GM21360 (cell line): ENCODE measurements around the gene ABI2.
"Not testable (repeated sequence)": the region's sequence is repeated elsewhere in the genome, so short reads cannot be mapped to it uniquely, and the experiment has no call there.

Experiments used
- ATAC-seq: cut with Tn5 transposase; IDR thresholded peaks from one replicate; pipeline ENCODE4 v1.9.1; 2021; ENCODE audit warnings: mild to moderate bottlenecking, moderate library complexity; ENCODE audit not compliant: unreplicated experiment

Gene ABI2

DNA sequence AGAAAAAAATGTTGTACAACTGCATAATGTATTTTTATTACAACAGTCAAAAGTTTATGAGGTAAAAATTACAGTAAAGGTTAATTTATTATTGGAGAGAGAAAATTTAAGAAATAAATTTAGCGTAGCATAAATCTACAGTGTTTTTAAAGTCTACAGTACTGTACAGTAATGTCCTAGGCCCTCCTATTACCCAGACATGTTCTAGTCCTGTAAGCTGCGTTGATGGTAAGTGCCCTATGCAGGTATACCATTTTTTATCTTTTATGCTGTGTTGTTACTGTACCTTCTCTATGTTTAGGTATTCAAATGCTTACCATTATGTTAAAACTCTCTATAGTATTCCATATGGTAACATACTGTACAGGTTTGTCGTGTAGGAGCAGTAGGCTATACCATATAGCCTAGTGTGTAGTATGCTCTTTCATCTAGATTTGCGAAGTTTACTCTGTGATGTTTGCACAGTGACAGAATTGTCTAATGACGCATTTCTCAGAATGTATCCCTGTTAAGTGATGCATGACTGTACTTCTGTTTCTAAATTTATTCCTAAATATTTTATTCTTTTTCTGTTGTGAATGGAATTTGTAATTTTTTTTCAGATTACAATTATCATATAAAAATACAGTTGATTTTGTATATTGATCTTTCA is 24.5 kb downstream of the ABI2 start:
- no peak for ATAC-seq

GRCh38 chr2:203354966-203355365 is 26.8 kb downstream of the ABI2 start:
- ATAC-seq, result no peak

DNA sequence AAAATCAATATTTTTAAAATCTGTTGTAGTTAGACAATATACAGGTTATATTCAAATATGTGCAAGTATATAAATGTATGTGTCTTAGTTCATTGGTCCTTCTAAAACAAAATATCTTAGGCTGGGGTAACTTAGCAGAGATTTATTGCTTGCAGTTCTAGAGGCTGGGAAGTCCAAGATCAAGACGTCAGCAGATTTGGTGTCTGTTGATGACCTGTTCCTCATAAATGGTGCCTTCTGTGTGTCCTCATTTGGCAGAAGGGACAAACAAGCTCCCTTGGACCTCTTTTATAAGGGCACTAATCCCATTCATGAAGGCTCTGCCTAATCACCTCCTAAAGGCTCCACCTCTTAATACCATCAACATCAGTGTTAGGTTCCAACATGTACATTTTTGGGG is 31.3 kb downstream of the ABI2 start:
- no peak for ATAC-seq

- ATAC-seq, result no peak
Measured at GRCh38 chr2:203360833-203361430, 32.7 kb downstream of the ABI2 start.

- no peak for ATAC-seq
Measured at GRCh38 chr2:203361495-203361894, 33.3 kb downstream of the ABI2 start.

DNA sequence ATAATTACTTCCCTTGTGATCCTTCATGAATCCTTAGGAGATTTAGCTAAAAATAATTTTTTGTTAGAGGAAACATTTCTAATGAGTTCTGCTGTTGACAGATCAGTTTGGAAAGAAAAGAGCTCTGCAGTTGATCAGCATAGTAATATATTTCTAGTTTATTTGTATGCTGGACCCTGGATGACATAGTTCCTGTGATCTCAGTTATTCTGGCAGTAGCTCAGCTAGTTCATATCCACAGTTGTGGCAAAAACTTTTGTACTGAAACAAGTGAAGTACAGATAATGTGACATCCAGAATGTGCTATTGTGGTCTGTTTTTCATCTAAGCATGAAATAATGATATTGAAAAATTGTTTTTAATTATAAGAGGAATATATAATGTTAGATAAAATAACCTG is 33.7 kb downstream of the ABI2 start:
- ATAC-seq, result no peak

DNA sequence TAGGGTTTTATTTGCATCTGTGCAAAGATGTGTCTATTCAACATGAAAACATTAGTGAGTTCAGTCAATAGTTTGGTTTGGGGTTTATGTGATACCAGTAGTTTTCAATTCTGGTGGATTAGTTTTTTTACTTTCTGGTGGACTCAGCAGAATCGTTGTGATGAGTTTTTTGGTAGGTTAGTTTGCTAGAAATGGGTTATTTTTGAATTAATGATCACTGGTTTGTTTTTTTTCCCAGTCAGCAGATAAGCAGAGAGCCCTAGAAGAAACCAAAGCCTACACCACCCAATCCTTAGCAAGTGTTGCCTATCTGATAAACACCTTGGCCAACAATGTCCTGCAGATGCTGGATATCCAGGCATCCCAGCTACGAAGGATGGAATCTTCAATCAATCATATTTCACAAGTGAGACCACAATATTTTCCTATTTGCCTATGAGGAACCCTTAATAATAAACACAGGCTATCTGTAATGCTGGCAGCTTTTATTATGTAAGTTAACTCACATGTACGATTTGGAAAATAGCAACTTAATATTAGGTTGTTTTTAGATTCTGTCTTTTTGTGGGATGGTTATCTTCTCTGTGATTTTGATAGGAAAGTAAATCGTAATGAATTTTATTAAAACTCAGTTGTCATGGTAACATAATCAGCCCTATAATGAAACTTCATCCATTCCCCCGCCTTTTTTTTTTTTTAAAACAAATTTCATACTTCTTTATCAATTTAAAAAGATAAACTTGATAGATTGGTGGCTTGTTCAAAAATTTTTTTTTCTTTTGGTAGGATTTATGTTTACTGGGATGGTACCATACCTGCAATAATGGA is 38.7 kb downstream of the ABI2 start:
- ATAC-seq, result no peak

- ATAC-seq, result not testable (repeated sequence)
Measured at GRCh38 chr2:203372706-203373105, 44.5 kb downstream of the ABI2 start.

GRCh38 chr2:203376173-203376572 is 48.0 kb downstream of the ABI2 start:
- ATAC-seq, result no peak

- ATAC-seq, result no peak
Measured at GRCh38 chr2:203379156-203379555, 51.0 kb downstream of the ABI2 start.

DNA sequence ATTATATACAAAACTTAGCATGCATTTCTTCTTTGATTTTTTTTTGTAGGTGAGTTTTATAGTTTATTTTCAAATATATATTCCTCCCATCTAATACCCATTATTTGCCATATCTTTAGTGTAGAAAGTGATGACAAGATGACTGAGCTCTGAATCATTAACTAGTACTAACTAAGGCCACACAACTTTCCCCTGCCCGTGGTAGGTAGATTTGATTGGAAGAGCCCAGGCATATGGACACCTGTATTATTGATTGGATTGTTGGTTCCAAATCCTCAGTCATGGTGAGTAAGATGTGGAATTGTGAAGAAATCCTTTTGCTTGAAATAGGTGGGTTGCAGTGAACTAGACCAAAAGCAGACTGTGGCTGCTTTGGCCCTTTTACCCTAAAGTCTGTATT is 54.8 kb downstream of the ABI2 start:
- no peak for ATAC-seq

DNA sequence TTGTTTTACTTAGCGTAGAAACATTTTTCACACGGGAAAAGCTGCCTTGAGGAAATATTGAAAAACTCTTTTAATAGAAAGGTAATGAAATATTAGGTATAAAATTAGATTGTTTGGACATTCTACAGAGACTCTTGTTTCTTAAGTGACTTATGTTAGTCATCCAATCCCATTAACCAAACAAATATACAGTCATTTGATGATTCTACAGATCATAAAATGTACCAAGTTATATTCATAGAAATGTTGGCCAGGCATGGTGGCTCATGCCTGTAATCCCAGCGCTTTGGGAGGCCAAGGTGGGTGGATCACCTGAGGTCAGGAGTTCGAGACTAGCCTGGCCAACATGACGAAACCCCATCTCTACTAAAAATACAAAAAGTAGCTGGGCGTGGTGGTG is 60.0 kb downstream of the ABI2 start:
- not testable (repeated sequence) for ATAC-seq

GRCh38 chr2:203394519-203395227 is 66.5 kb downstream of the ABI2 start:
- ATAC-seq, result no peak

GRCh38 chr2:203395858-203396257 is 67.7 kb downstream of the ABI2 start:
- ATAC-seq, result no peak

- ATAC-seq, result no peak
Measured at GRCh38 chr2:203396667-203397066, 68.5 kb downstream of the ABI2 start.

DNA sequence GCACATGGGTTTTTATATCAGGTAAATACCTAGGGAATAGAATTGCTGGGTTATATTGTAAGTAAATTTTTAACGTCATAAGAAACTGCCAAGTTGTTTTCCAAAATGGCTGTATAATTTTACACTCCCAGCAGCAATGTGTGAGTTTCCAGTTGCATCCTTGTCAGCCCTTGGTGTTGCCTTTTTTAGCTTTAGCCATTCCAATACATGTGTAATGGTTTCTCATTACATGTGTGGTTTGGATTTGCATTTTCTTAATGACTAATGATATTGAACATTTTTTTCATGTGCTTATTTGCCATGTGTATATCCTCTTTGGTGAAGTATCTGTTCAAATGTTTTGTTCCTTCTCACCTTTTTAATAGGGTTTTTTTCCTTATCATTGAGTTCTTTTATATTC is 70.8 kb downstream of the ABI2 start:
- no peak for ATAC-seq

DNA sequence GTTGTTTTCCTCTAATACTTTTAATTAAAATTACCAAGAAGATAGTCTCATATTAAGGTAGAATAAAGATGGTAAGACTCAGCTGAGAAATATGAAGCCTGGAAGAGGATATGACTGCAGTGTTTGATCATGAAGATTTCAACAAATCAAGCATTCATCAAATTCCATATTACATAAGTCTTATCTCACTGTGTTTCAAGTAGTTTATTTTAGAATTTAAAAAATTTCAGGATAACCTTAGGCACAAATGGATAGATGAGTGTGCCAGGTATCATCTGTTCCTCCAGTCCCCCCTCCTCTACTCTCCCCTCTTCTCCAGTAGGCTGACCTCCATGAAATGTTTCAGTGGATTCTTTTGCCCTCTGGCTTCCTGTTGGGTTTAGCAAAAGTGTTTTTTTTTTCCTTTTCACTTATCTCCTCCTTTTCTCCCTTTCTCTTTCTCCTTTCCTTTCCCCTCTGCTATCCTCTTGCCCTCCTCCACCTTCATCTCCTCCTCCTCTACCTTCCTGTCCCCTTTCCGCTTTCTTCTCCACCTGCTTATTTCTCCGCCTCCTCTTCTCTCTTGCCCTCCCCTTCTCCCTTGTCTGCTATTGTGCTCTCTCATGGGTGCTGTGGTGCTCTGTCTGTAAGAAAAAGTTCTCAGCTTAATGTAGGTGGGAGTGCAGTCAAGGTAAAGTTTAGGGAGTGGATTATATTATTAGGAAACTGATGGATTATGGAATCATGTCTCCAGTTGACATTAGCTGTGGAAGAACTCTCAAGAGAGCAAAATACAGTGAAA is 72.8 kb downstream of the ABI2 start:
- no peak for ATAC-seq

DNA sequence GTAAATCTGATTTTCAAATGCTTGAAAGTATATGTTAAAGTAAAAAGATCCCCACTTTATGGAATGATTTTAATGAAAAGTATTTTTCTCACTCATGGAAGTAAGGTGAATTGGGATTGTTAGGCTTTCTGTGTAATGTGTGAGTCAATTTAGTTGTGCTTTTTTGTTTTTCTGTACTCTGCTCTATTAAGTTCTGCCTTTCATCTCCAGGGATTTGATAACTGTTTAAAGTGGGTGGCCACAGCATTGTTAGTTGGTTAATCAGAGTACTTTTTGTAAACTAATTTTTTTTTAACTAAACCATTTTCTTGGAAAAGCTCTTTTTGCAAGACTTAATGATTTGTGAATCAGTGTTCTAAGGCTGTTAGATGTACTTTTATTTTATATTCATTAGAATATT is 76.8 kb downstream of the ABI2 start:
- no peak for ATAC-seq

DNA sequence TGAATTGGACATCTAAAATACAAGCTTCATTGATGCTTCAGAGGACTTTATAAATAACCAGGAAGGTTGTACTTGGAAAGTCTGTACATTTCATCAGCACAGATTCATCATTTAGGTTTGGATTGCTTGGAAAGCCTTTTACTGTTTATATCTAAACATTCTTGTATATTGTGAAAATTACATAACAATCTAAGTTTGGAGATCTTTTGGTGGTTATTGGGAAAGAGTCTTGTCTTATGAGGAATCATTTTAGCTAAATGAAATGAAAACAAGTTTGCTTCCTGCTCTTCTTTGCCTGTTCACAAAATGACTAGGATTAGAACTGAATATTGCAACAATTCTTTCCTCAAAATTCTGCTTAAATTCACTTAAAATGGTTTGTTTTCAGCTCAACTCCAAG is 79.3 kb downstream of the ABI2 start:
- ATAC-seq, result no peak

DNA sequence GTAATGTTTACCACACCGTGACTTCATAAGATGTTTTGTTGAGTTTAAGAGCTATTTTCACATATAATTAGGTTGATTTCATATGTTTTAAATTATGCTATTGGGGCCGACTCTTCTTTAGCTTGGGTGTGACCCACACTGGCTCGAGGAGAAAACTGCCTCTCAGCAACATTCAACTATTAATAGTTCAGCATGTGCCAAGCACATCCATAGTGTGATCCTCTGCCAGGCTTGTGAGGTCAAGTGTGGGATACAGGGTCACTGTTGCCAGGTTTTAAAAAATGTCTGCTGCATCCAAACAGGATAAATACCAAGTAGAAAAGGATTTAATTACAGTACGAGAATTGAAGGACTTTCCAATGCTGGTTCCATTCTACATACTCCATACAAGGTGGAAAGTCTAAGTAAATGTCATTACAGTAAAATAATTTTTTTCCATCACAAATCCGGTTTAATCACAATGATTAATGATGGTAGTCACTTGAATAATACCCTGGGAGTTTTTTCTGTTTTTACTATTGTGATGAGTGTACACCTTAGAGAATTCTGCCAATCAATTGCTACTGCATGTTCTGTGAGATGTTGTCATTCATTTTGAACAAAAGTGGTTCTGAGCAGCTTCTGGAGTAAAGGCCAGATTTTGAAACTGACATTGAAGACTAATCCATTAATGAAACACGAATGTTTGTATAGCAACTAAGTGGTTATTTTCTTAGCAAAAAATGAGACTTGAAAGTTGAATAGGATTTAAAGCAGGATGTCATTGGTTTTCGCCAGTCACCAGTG is 84.5 kb downstream of the ABI2 start:
- ATAC-seq, result no peak
